ENCODE data around the gene CAND2. TPM values are rescaled to one million over a fixed set of nuclear protein-coding genes. Genes with fewer than 3 reads are reported as not detected.
A peak's percentile ranks its signal among the peaks of the same experiment; 100 is the strongest.
"Not testable (repeated sequence)": the region's sequence is repeated elsewhere in the genome, so short reads cannot be mapped to it uniquely, and the experiment has no call there.

CAND2 gene
- total RNA-seq, 2 experiments from 2014 or later, result 0.05 to 0.09 TPM

DNA sequence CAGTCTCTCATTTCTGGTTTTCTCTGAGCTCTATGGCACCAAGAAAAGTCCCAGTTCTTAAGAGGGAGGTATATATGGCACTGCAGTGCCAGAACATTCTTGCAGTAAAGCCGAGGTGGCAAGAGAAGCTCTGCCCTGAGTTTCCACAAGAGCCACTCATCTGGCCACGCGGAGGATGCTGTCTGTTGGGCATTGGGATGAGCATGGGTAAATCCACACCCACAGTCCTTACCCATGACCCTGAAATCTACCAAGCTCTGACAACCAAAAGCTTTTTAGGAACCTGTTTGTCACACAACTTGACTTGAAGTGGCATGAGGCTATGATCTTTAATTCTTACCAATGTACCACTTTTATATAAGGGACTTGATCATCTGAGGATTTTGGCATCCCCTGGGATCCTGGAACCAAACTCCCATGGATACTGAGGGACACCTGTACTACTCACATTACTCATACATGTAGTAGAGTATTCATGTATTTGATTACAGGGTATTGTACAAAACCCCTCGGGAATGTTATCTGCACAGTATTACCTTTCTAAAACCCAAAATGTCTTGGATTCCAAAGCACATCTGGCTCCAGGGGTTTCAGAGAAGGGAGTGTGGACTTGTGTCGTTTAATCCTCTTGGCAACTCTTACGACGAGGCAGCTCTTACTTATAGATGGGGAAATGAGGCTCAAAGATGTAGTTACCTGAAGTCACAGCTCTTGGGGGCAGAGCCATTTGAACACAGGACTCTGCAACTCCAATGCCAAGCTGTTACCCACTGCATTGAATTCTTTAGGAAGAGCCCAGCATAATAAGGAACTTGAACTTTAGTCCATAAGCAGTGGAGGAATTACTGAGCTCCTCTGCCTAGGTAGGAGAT, 36.1 kb downstream of the CAND2 start:
- no peaks in the 10 kb centered on the region for H3K27me3 Mint-ChIP-seq
- no peak overlapping the region for H3K4me3 Mint-ChIP-seq
- no peak overlapping the region for H3K27ac Mint-ChIP-seq
- peaks cover 49% of the 10 kb centered on the region for H3K36me3 Mint-ChIP-seq
- no peak for DNase-seq
- peaks cover 16% of the 10 kb centered on the region for H3K4me1 Mint-ChIP-seq
- H3K9me3 Mint-ChIP-seq (ENCODE audit: low read depth), result no peaks in the 10 kb centered on the region
- CTCF ChIA-PET, result interaction anchor here (0.6 to 4.2 kb wide), 7 partner anchors 9 to 136 kb away, joined by 3 to 21 read pairs (median 3); partner anchors contain the start of gene RPL32
- ATAC-seq, result no peak

DNA sequence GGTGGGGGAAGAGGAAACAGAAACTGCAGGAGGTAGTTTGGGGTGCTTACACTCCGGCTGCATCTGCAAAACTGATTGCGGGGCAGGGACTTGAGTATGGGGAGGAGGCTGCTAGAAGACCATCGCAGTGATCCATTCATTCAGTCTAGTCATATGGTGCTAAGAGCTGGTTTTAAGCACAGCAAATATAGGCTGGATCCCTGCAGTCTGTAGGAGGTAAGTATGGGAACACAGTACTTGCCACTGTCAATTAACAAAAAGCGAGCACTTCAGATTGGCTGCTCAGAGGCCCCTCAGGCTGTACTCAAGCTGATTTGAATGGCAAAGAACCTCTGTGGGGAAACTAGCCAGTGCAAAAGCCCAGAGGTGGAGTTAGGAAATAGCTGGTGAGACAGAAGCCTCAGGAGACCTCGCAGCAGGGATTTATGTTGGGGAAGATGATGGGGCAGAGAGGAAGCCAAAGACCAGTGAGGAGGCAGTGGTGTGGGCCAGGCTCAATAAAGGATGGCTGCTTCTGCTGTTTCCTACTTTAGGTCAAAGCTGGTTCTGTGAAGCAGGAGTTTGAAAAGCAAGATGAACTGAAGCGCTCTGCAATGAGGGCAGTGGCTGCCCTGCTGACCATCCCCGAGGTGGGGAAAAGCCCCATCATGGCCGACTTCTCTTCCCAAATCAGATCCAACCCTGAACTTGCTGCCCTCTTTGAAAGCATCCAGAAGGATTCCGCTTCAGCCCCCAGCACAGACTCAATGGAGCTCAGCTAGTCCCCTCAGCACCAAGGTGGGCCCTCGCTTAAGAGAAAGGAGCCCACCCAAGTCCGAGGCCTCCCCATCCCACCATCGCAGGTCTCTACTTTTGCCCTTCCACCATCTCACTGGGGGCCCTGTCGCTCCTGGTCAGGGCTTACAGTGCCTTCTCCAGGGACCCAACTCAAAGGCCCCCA, 37.0 kb downstream of the CAND2 start:
- H3K4me1 Mint-ChIP-seq, result peaks cover 25% of the 10 kb centered on the region
- H3K9me3 Mint-ChIP-seq (ENCODE audit: low read depth), result no peaks in the 10 kb centered on the region
- no peaks in the 10 kb centered on the region for H3K27me3 Mint-ChIP-seq
- CTCF ChIA-PET, result interaction anchor here (0.9 to 4.2 kb wide), 3 partner anchors 8 to 46 kb away, joined by 3 to 21 read pairs (median 3); partner anchors contain the start of gene RPL32
- H3K4me3 Mint-ChIP-seq, result no peak overlapping the region
- peaks cover 57% of the 10 kb centered on the region for H3K36me3 Mint-ChIP-seq
- ATAC-seq, result no peak
- peak overlapping the region; percentile 17 for H3K27ac Mint-ChIP-seq
- no peak for DNase-seq

DNA sequence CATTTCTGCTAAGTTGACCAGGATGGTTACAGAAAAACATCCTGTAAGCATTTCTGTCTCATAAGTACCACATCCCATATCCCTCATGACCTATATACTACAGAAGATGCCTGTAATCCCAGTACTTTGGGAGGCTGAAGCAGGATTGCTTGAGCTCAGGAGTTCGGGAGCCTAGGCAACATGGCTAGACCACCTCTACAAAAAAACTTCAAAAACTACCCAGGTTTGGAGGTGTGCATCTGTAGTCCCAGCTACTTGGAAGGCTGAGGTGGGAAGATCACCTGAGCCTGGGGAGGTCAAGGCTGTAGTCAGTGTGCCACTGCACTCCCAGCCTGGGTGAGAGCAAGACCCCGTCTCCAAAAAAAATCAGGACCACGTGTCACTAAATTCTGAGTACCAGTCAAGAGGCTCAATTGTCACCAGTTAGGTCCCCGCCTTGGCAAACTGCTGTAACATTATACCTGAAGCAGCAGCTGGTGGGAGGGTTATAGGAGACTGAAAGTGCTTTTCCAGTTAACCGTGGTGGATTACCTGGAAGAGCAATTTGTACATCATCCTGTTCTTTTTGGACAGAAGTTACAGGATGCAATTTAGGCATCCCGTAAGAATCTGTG, 38.7 kb downstream of the CAND2 start:
- CTCF ChIA-PET, result interaction anchor here (1.1 kb wide), 1 partner anchor 10 kb away, joined by 3 read pairs; no protein-coding TSS in a partner anchor
- no peak for ATAC-seq
- DNase-seq, result no peak
- Mint-ChIP-seq H3K4me1 (peaks cover 42% of the 10 kb centered on the region), H3K36me3 (peaks cover 74% of the 10 kb centered on the region), H3K27ac (no peak overlapping the region), H3K4me3 (no peak overlapping the region), H3K27me3 (no peaks in the 10 kb centered on the region), H3K9me3 (ENCODE audit: low read depth) (no peaks in the 10 kb centered on the region)

DNA sequence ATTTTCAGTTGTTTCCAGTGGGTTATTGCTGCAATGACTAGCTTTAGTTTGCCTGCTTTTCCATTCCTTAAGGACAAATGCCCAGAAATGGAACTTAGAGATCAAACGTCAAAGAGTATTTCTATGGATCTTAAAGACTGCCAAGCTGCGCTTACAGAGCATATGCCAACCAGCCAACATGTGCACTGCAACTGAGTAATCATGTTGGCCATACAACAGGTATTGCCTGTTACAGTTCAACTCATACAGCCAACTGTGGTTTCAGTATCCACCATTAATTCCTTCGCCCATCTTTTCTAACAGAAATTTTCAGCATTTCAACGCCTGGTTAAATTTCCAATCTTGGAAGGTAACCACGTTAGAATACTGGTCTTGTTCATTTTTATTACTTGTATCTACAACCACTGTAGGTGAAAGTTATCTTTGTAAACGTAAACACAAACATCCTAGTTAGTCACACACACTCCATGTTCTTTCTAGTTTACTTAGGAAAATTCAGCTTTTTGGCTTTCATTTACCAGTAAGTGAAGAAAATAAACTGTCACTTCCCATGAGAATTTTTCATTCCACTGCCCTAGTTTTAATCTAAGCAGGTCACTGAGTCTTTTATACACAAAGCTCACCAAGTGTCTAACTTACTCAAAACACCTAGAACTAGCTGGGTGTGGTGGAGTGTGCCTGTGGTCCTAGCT, 41.0 kb downstream of the CAND2 start:
- no peak for ATAC-seq

DNA sequence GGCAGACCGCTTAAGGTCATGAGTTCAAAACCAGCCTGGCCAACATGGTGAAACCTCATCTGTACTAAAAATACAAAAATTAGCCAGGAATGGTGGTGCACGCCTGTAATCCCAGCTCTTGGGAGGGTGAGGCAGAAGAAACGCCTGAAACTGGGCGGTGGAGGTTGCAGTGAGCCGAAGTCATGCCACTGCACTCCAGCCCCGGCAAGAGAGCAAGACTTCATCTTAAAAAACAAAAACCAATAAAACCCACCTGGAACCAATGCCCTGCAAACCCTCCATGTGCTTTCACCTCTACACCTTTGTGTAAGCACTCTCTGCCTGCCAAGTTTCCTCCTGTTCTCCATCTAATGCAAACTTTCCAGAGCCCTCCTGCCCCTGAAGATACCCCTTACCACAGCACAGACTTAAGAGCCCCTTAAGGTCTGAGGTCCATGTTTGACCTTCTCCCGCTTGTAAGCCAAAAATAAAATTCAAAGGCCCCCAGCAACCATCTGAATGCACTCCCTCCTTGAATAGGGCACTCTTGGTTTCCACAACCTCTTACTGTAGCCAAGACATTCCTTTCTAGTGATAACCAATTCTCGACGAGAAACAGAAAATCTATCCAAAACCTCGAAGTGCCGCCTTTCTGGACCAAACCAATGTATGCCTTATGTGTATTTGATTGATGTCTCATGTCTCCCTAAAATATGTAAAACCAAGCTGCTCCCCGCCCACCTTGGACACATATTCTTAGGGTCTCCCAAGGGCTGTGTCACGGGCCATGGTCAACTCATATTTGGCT, 41.9 kb downstream of the CAND2 start:
- CTCF ChIA-PET, result interaction anchor here (0.9 to 1.6 kb wide), 2 partner anchors 28 to 49 kb away, joined by 3 to 5 read pairs; no protein-coding TSS in a partner anchor
- peaks cover 71% of the 10 kb centered on the region for H3K36me3 Mint-ChIP-seq
- DNase-seq, result no peak
- peak overlapping the region; percentile 98 for H3K4me3 Mint-ChIP-seq
- H3K4me1 Mint-ChIP-seq, result peaks cover 55% of the 10 kb centered on the region
- peak overlapping the region; percentile 98 for H3K27ac Mint-ChIP-seq
- no peaks in the 10 kb centered on the region for H3K9me3 Mint-ChIP-seq (ENCODE audit: low read depth)
- H3K27me3 Mint-ChIP-seq, result no peaks in the 10 kb centered on the region
- no peak for ATAC-seq

More for the DNA sequence above, 41.0 kb downstream of the CAND2 start:
- H3K9me3 Mint-ChIP-seq (ENCODE audit: low read depth), result no peaks in the 10 kb centered on the region
- H3K27me3 Mint-ChIP-seq, result no peaks in the 10 kb centered on the region
- H3K4me3 Mint-ChIP-seq, result no peak overlapping the region
- no peak overlapping the region for H3K27ac Mint-ChIP-seq
- H3K36me3 Mint-ChIP-seq, result peaks cover 78% of the 10 kb centered on the region
- DNase-seq, result no peak
- peaks cover 55% of the 10 kb centered on the region for H3K4me1 Mint-ChIP-seq
- CTCF ChIA-PET, result interaction anchor here (0.6 to 1.6 kb wide), 4 partner anchors 9 to 50 kb away, joined by 3 to 5 read pairs (median 3); no protein-coding TSS in a partner anchor

DNA sequence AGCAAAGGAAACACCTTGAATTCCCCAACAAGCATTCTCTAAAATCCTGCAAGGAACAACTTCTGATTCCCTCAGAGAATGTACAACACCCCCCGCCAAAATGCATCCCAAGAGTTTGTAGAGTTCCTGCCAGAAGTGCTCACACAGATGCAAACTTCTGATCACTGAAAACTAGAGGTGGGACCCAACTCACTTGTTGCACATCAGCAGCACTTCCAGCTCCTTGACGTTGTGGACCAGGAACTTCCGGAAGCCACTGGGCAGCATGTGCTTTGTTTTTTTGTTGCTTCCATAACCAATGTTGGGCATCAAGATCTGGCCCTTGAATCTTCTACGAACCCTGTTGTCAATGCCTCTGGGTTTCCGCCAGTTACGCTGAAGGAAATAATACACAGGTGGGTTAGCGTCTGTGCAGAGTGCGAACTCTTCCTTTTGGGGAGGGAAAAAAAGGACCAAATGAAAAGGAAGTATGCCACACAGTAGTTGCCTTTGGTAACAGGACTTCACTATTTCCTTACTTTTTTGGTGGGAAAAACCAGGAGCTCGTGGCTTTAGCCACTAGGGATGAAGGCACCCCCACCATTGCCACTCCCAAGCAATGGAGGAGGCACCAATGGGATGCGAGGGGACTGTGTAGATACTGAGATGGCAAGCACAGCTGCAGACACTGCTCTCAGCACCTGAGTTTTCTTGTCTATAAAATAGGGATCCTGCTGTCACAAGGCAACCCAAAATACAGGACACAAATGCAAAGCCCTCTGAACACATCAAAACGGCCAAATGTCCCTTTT, 42.9 kb downstream of the CAND2 start:
- Mint-ChIP-seq H3K27ac (peak overlapping the region; percentile 98), H3K4me3 (peak overlapping the region; percentile 98), H3K36me3 (peaks cover 62% of the 10 kb centered on the region), H3K4me1 (peaks cover 55% of the 10 kb centered on the region), H3K27me3 (no peaks in the 10 kb centered on the region), H3K9me3 (ENCODE audit: low read depth) (no peaks in the 10 kb centered on the region)
- ATAC-seq (no peak), DNase-seq (no peak)
- CTCF ChIA-PET, result no interaction called here

DNA sequence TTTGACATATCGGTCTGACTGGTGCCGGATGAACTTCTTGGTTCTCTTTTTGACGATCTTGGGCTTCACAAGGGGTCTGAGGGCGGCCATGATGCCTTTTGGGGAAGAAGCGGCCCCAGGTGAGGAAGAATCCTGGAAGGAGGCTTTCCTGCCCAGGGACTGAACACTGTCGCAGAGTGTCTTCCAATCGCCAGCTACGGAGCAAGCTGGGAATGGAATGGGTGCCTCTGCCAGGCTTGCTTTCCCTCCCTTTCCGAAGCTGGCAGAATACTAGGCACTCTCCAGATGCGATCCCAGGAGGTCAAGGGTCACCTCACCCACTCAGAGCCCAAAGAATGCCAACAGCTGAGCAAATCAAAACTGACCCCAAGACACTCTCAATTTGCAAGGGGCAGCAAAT, 43.7 kb downstream of the CAND2 start:
- H3K27ac Mint-ChIP-seq, result peak overlapping the region; percentile 98
- not testable (repeated sequence) for H3K27me3 Mint-ChIP-seq; DNase-seq; H3K9me3 Mint-ChIP-seq (ENCODE audit: low read depth); ATAC-seq
- CTCF ChIA-PET, result interaction anchor here (2.3 to 2.5 kb wide), 2 partner anchors 9 to 52 kb away, joined by 16 to 21 read pairs; no protein-coding TSS in a partner anchor
- H3K4me1 Mint-ChIP-seq, result peaks cover 55% of the 10 kb centered on the region
- H3K4me3 Mint-ChIP-seq, result peak overlapping the region; percentile 98
- peaks cover 56% of the 10 kb centered on the region for H3K36me3 Mint-ChIP-seq

DNA sequence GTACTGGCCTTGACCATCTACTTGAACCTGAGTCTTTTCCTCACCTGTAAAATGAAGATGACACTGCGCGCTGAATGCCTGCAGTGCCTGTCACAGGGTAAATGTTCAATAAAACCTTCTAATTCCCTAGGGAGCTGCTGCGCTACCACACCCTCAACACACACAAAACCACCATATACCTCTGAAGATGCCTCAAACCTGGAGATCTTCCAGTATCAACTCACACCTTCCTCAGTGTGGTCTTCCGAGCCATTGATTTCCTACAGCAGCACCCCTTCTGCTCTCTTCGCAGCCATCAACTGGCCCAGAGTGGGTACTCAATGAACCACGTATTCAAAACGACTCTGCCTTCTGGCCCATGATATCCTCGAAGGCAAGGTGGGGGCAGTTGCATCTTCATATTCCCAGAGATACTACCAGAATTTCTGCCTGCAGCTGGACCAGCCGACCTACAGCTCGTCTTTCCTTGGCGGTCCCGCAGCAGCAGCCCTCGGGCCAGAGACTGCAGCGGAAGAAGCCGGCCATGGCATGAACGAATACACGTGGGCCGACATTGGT, 44.2 kb downstream of the CAND2 start:
- peaks cover 54% of the 10 kb centered on the region for H3K4me1 Mint-ChIP-seq
- no peaks in the 10 kb centered on the region for H3K27me3 Mint-ChIP-seq
- H3K27ac Mint-ChIP-seq, result peak overlapping the region; percentile 98
- H3K4me3 Mint-ChIP-seq, result peak overlapping the region; percentile 98
- ATAC-seq (peak; percentile 52), DNase-seq (no peak)
- H3K36me3 Mint-ChIP-seq, result peaks cover 52% of the 10 kb centered on the region
- H3K9me3 Mint-ChIP-seq (ENCODE audit: low read depth), result no peaks in the 10 kb centered on the region
- CTCF ChIA-PET, result interaction anchor here (1.2 to 2.5 kb wide), 7 partner anchors 9 to 361 kb away, joined by 3 to 21 read pairs (median 6); no protein-coding TSS in a partner anchor

DNA sequence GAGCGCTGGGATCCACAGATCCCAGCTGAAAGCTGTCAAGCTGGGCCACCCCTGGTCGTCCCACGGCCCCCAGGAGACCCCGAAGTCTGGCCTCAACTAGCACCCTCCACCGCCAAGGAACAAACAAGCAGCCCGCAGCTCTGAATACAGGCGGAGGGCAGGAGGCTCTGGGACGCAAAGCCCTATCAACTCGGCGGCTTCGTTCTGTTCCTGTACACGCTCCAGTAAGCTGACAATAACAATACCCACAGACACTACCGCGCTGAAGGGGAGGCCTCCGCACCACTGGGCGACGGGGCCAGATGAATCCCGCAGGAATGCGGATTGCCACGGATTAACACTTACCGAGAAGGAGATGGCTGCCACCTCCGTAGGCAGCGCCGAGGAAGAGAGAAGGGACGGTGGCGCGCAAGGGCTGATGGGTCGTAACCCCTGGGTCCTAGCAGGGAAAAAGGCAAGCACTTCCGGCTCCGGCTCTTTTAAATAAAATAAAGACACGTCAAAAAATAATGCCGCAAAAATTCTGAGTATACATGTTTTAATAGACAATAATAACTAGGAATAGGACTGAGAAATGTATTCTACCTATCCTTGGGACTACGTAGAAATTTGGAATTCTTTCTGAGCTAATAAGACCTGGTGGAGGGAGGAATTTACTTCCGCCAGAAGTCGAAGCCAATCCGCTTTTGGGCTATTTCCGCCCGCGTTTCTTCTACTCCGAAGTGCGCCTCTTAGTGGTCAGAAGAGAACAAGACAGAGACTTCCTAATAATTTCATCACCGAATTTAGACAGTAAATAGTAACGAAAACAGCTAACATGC, 44.9 kb downstream of the CAND2 start, which contains the start of gene RPL32:
Gene RPL32, minus strand, starts transcription at position 417 of the 821 bp plus-strand sequence. CDS start 1,328 bp downstream, outside the sequence.
- H3K4me1 Mint-ChIP-seq, result peaks cover 48% of the 10 kb centered on the region

DNA sequence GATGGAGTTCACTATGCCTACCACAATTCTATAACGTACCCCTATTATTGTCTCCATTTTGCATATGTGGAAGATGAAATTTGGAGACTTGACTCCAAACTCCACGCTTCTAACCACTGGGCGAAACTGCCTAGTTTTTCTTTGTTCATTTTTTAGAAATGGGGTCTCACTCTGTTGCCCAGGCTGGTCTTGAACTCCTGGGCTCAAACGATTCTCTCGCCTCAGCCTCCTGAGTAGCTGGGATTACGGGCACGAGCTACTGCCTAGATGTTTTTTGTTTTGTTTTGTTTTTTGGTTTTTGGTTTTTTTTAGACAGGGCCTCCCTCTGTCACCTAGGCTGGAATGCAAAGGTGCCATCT, 45.5 kb downstream of the CAND2 start:
- CTCF ChIA-PET, result interaction anchor here (0.7 to 2.5 kb wide), 19 partner anchors 10 to 362 kb away, joined by 3 to 21 read pairs (median 4); partner anchors contain the start of gene CAND2
- ATAC-seq, result peak; percentile 1
- Mint-ChIP-seq H3K9me3 (ENCODE audit: low read depth) (no peaks in the 10 kb centered on the region), H3K27ac (peak overlapping the region; percentile 98), H3K4me1 (peaks cover 45% of the 10 kb centered on the region), H3K36me3 (peaks cover 39% of the 10 kb centered on the region), H3K4me3 (peak overlapping the region; percentile 98), H3K27me3 (no peaks in the 10 kb centered on the region)
- DNase-seq, result no peak

More for the DNA sequence above, 44.9 kb downstream of the CAND2 start, which contains the start of gene RPL32:
- H3K27me3 Mint-ChIP-seq, result no peaks in the 10 kb centered on the region
- no peaks in the 10 kb centered on the region for H3K9me3 Mint-ChIP-seq (ENCODE audit: low read depth)
- ATAC-seq (peak; percentile 91), DNase-seq (peak; percentile 91)
- CTCF ChIA-PET, result interaction anchor here (0.6 to 2.5 kb wide), 20 partner anchors 10 to 362 kb away, joined by 3 to 21 read pairs (median 4); partner anchors contain the start of gene CAND2
- H3K36me3 Mint-ChIP-seq, result peaks cover 45% of the 10 kb centered on the region
- peak within 1 kb of the TSS; percentile 98 for H3K4me3 Mint-ChIP-seq
- peak within 1 kb of the TSS; percentile 98 for H3K27ac Mint-ChIP-seq

All from activated CD8-positive, alpha-beta memory T cell treated with anti-CD3 and anti-CD28 coated beads, Interleukin-2, amount 10 ng/mL, durations not matched to agents 7 days and 5 days (primary cell).